GM23338 (cell line): ENCODE results near the gene C4orf51. TPM values are rescaled to one million over a fixed set of nuclear protein-coding genes. Genes with fewer than 3 reads are reported as not detected.

Experiments
- ATAC-seq: fragments of 200-7000 bp; cut with Tn5 transposase; 3 replicates; pipeline ENCODE4 v1.9.1; 2020
- DNase-seq: peaks from one replicate; pipeline ENCODE4 v3.0.0-alpha.2; 2015; ENCODE audit warnings: low spot score
- H2AFZ ChIP-seq: fragments of 200-600 bp; sonication (generic); 2 replicates; pipeline ENCODE4 v1.8.0; 2016; ENCODE audit warnings: antibody characterized with exemption, mild to moderate bottlenecking, moderate library complexity
- H3F3A ChIP-seq: fragments of 200-600 bp; sonication (generic); replicated peaks from 2 replicates; pipeline ENCODE4 v1.8.0; 2017; ENCODE audit warnings: antibody characterized with exemption, mixed run types, low read depth
- H3K27ac ChIP-seq: fragments of 200-600 bp; sonication (generic); 2 replicates; pipeline ENCODE4 v1.6.1; 2016; ENCODE audit warnings: low read depth
- H3K27me3 ChIP-seq: fragments of 200-600 bp; sonication (generic); 2 replicates; pipeline ENCODE4 v1.8.0; 2016; ENCODE audit warnings: mild to moderate bottlenecking, mixed run types, moderate library complexity; ENCODE audit not compliant: insufficient read depth
- H3K36me3 ChIP-seq: fragments of 200-600 bp; sonication (generic); 2 replicates; pipeline ENCODE4 v1.8.0; 2016; ENCODE audit warnings: mild to moderate bottlenecking; ENCODE audit not compliant: insufficient read depth
- H3K4me1 ChIP-seq: fragments of 200-600 bp; sonication (generic); 2 replicates; pipeline ENCODE4 v1.8.0; 2016; ENCODE audit warnings: mild to moderate bottlenecking, moderate library complexity; ENCODE audit not compliant: insufficient read depth
- H3K4me2 ChIP-seq: fragments of 200-600 bp; sonication (generic); 2 replicates; pipeline ENCODE4 v1.7.1; 2017; ENCODE audit warnings: mixed run types
- H3K4me3 ChIP-seq: fragments of 200-600 bp; sonication (generic); 2 replicates; pipeline ENCODE4 v1.6.1; 2016; ENCODE audit warnings: mixed run types
- H3K79me2 ChIP-seq: fragments of 200-600 bp; sonication (generic); replicated peaks from 2 replicates; pipeline ENCODE4 v1.8.0; 2017; ENCODE audit warnings: mild to moderate bottlenecking; ENCODE audit not compliant: insufficient read depth
- H3K9me2 ChIP-seq: fragments of 200-600 bp; sonication (generic); 2 replicates; pipeline ENCODE4 v1.8.0; 2017; ENCODE audit not compliant: insufficient read depth
- H4K20me1 ChIP-seq: fragments of 200-600 bp; sonication (generic); replicated peaks from 2 replicates; pipeline ENCODE4 v1.8.0; 2017; ENCODE audit warnings: mild to moderate bottlenecking; ENCODE audit not compliant: insufficient read depth
- H3K27ac Mint-ChIP-seq: 2 replicates; pipeline ENCODE4 v1.8.0; 2020; ENCODE audit warnings: inconsistent platforms, mild to moderate bottlenecking, moderate library complexity, mixed read lengths
- H3K27me3 Mint-ChIP-seq: 3 replicates; pipeline ENCODE4 v1.8.0; 2022; ENCODE audit warnings: low read depth, mild to moderate bottlenecking, moderate library complexity, mixed read lengths, inconsistent platforms; ENCODE audit not compliant: insufficient read depth, poor library complexity
- H3K36me3 Mint-ChIP-seq: 3 replicates; pipeline ENCODE4 v1.8.0; 2021; ENCODE audit warnings: low read depth, mild to moderate bottlenecking, inconsistent platforms, moderate library complexity, mixed read lengths
- H3K4me1 Mint-ChIP-seq: 3 replicates; pipeline ENCODE4 v1.8.0; 2020; ENCODE audit warnings: mild to moderate bottlenecking, inconsistent platforms, mixed read lengths
- H3K4me3 Mint-ChIP-seq: 3 replicates; pipeline ENCODE4 v1.8.0; 2021; ENCODE audit warnings: moderate library complexity, mild to moderate bottlenecking, inconsistent platforms, mixed read lengths
- H3K9me3 Mint-ChIP-seq: 3 replicates; pipeline ENCODE4 v1.8.0; 2020; ENCODE audit warnings: moderate library complexity, mild to moderate bottlenecking, inconsistent platforms, mixed read lengths
- CREB1 ChIP-seq: fragments of 250-450 bp; sonication (Bioruptor Pico); IDR thresholded peaks from 2 replicates; pipeline ENCODE4 v1.5.0; 2020; ENCODE audit warnings: low read depth, mild to moderate bottlenecking, moderate library complexity
- CTCF ChIP-seq, 2 experiments: fragments of 200-600 bp in 1 of 2; sonication (generic) in 1 of 2; conservative IDR thresholded peaks; 2 replicates each; pipeline versions ENCODE4 v1.5.1 to v1.6.1; 2016 to 2017; ENCODE audit warnings: antibody characterized with exemption in 2 of 2, low read depth in 2 of 2, mild to moderate bottlenecking in 2 of 2, moderate library complexity in 1 of 2
- ETS1 ChIP-seq: IDR thresholded peaks from 2 replicates; pipeline ENCODE4 v1.6.1; 2016; ENCODE audit warnings: antibody characterized with exemption
- EZH2 ChIP-seq: fragments of 200-600 bp; sonication (generic); IDR thresholded peaks from one replicate; pipeline ENCODE4 v1.8.0; 2017; ENCODE audit warnings: antibody characterized with exemption, mild to moderate bottlenecking, low read depth; ENCODE audit not compliant: unreplicated experiment
- EZH2phosphoT487 ChIP-seq: fragments of 200-600 bp; sonication (generic); IDR thresholded peaks from one replicate; pipeline ENCODE4 v1.8.1; 2018; ENCODE audit warnings: antibody characterized with exemption; ENCODE audit not compliant: unreplicated experiment
- JUNB ChIP-seq: IDR thresholded peaks from one replicate; pipeline ENCODE4 v1.6.1; 2016; ENCODE audit warnings: antibody characterized with exemption; ENCODE audit not compliant: unreplicated experiment
- NANOG ChIP-seq: IDR thresholded peaks from 2 replicates; pipeline ENCODE4 v1.6.1; 2016; ENCODE audit warnings: antibody characterized with exemption, borderline replicate concordance
- POLR2AphosphoS5 ChIP-seq: IDR thresholded peaks from 2 replicates; pipeline ENCODE4 v1.6.1; 2016; ENCODE audit warnings: antibody characterized with exemption, low read depth
- REST ChIP-seq: IDR thresholded peaks from one replicate; pipeline ENCODE4 v1.6.1; 2018; ENCODE audit warnings: antibody characterized with exemption; ENCODE audit not compliant: unreplicated experiment
- STAT1 ChIP-seq: IDR thresholded peaks from one replicate; pipeline ENCODE4 v1.6.1; 2016; ENCODE audit warnings: antibody characterized with exemption; ENCODE audit not compliant: unreplicated experiment
- ZNF114 ChIP-seq: fragments of 250-450 bp; sonication (Bioruptor Pico); IDR thresholded peaks from 2 replicates; pipeline ENCODE4 v1.5.0; 2020; ENCODE audit warnings: mild to moderate bottlenecking, moderate library complexity
- ZNF331 ChIP-seq: fragments of 250-450 bp; sonication (Bioruptor Pico); IDR thresholded peaks from 2 replicates; pipeline ENCODE4 v1.5.0; 2020; ENCODE audit warnings: low read depth, mild to moderate bottlenecking, moderate library complexity
- ZNF462 ChIP-seq: fragments of 250-450 bp; sonication (Bioruptor Pico); IDR thresholded peaks from 2 replicates; pipeline ENCODE4 v1.5.0; 2020; ENCODE audit warnings: mild to moderate bottlenecking, moderate library complexity
- polyA plus RNA-seq: library from polyadenylated mRNA; unstranded; fragments of >200 nt; fragmentation: Nextera tagmentation; extraction: Ambion mirVana; gene quantifications from 2 replicates; pipeline ENCODE4 v1.2.1, GENCODE V29; 2016
- total RNA-seq: library from RNA; depleted of rRNA; stranded (reverse); fragments of >200 nt; shearing (Covaris generic); gene quantifications from 2 replicates; pipeline ENCODE4 v1.2.3, GENCODE V29; 2014

Gene C4orf51
- total and polyA plus RNA-seq, 2 experiments from 2014 or later: not detected

DNA sequence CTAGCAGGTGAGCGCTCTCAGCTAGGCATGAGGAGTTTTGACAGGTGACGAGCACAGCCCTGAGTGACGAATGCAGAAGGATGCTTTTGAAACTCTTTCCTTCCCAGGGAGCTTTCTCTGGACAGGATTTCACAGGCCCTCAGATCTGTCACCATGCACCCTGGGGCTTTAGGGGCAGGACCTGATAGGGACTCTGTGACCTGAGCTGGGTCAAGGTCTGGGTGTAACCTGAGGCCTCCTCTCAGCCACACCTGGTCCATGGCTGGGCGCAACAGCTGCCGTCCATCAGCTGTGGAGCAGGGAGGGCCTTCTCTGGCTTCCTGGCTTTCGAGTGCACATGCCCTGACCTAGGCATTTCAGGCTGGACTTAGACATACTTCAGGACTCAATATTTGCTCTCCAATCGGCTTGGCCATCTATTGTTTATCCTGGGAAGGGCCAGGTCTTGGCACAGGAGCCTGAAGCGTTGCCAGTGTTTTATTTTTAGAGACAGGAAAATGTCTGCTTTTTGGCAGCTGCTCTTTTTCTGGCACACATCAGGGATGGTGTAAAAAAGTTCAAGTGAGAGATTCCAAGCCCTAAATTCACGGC is 56.4 kb downstream of the C4orf51 start:
- Histone ChIP-seq H3F3A (peaks cover 9% of the 10 kb centered on the region), H3K27ac (no peak overlapping the region), H2AFZ (peak overlapping the region; percentile 77; the same call in 1 of the 2 replicates), H3K4me3 (no peak overlapping the region), H3K4me1 (peaks cover 32% of the 10 kb centered on the region), H3K4me2 (no peak overlapping the region), H3K79me2 (no peaks in the 10 kb centered on the region), H4K20me1 (no peaks in the 10 kb centered on the region), H3K36me3 (no peaks in the 10 kb centered on the region), H3K27me3 (no peaks in the 10 kb centered on the region), H3K9me2 (peaks cover 4% of the 10 kb centered on the region; the same call in 1 of the 2 replicates)
- Mint-ChIP-seq H3K9me3 (no peaks in the 10 kb centered on the region), H3K4me1 (peaks cover 29% of the 10 kb centered on the region), H3K36me3 (no peaks in the 10 kb centered on the region; the same call in 2 of the 3 replicates), H3K27me3 (peaks cover 9% of the 10 kb centered on the region), H3K27ac (no peak overlapping the region), H3K4me3 (no peak overlapping the region)
- DNase-seq (no peak), ATAC-seq (no peak)
- TF ChIP-seq JUNB (no peak), ZNF331 (CRISPR knock-in tag) (no peak), CTCF (conservative IDR thresholded peaks at IDR 0.05; ENCODE audit: low read depth in 2 of 2) (no peak), REST (no peak), ZNF114 (CRISPR knock-in tag) (no peak), EZH2phosphoT487 (no peak), CREB1 (CRISPR knock-in tag) (no peak), EZH2 (no peak), NANOG (no peak), POLR2AphosphoS5 (no peak), ETS1 (no peak), ZNF462 (CRISPR knock-in tag) (no peak), STAT1 (no peak)
